Thyroid gland (tissue), 4 donors: ENCODE results near the gene SPPL2C.

Experiments used
- CTCF ChIP-seq, 6 experiments: fragments of 200-600 bp in 3 of 6; fragments of 450-650 bp in 3 of 6; sonication (generic) in 3 of 6; IDR thresholded peaks; one replicate each; pipeline ENCODE4 v1.5.1; 2016 to 2019; ENCODE audit warnings: antibody characterized with exemption in 6 of 6, mild to moderate bottlenecking in 2 of 6, inconsistent platforms in 1 of 6, moderate library complexity in 1 of 6
- POLR2A ChIP-seq, 2 donors: fragments of 450-650 bp; IDR thresholded peaks; one replicate each; pipeline ENCODE4 v1.6.1; 2017; ENCODE audit warnings: antibody characterized with exemption in 2 of 2, mild to moderate bottlenecking in 2 of 2, moderate library complexity in 1 of 2

GRCh38 chr17:45828171-45828570 lies 16.5 kb upstream of the SPPL2C start:
- TF ChIP-seq CTCF (IDR thresholded peaks at IDR 0.05) = no peak
- no peak for TF ChIP-seq POLR2A (IDR thresholded peaks at IDR 0.05)
